Activated CD4-positive, alpha-beta T cell treated with anti-CD3 and anti-CD28 coated beads, Interleukin-2, amount 50 U/mL, for 16 hours (primary cell): ENCODE data around the gene RTEL1.

Experiments
- DNase-seq: peaks from one replicate; pipeline ENCODE4 v3.0.0-alpha.2; 2020

RTEL1 gene

GRCh38 chr20:63690003-63690897 lies 32.1 kb downstream of the RTEL1 start:
- no peak for DNase-seq

GRCh38 chr20:63690898-63691710 lies 33.0 kb downstream of the RTEL1 start:
- no peak for DNase-seq

- no peak for DNase-seq
These were observed 33.8 kb downstream of the RTEL1 start for GRCh38 chr20:63691711-63692435.

- no peak for DNase-seq
These were observed 34.4 kb downstream of the RTEL1 start for GRCh38 chr20:63692436-63693082.

GRCh38 chr20:63693083-63693732 lies 35.1 kb downstream of the RTEL1 start:
- DNase-seq, result no peak

- no peak for DNase-seq
These were observed 35.8 kb downstream of the RTEL1 start for GRCh38 chr20:63693733-63694583.

- DNase-seq, result no peak
These were observed 36.7 kb downstream of the RTEL1 start for GRCh38 chr20:63694584-63695423.

GRCh38 chr20:63695424-63696305 lies 37.6 kb downstream of the RTEL1 start:
- no peak for DNase-seq

GRCh38 chr20:63696306-63696627 lies 38.2 kb downstream of the RTEL1 start:
- DNase-seq, result no peak

GRCh38 chr20:63696628-63697356 lies 38.7 kb downstream of the RTEL1 start, which contains the start of gene TNFRSF6B:
Gene TNFRSF6B, plus strand, starts transcription at chr20:63696652. Its CDS starts 116 bp downstream, at chr20:63696768.
- peak; percentile 22 for DNase-seq

- no peak for DNase-seq
These were observed 39.3 kb downstream of the RTEL1 start for GRCh38 chr20:63697357-63697867.

- no peak for DNase-seq
These were observed 39.9 kb downstream of the RTEL1 start for GRCh38 chr20:63697868-63698545.

GRCh38 chr20:63698739-63699465 lies 40.8 kb downstream of the RTEL1 start:
- DNase-seq, result peak; percentile 58

GRCh38 chr20:63699466-63700198 lies 41.5 kb downstream of the RTEL1 start:
- no peak for DNase-seq

GRCh38 chr20:63700199-63701050 lies 42.3 kb downstream of the RTEL1 start:
- no peak for DNase-seq
